Stimulated activated CD8-positive, alpha-beta memory T cell treated with anti-CD3 and anti-CD28 coated beads, Interleukin-7, amount 100 ng/mL, for 1 hour (primary cell): ENCODE results near the gene ZKSCAN5.
"Not testable (repeated sequence)": the region's sequence is repeated elsewhere in the genome, so short reads cannot be mapped to it uniquely, and the experiment has no call there.

Experiments used
- DNase-seq, 2 donors: peaks; one replicate each; pipeline ENCODE4 v3.0.0-alpha.2; 2020; ENCODE audit warnings: low read depth in 2 of 2

The ZKSCAN5 gene

DNA sequence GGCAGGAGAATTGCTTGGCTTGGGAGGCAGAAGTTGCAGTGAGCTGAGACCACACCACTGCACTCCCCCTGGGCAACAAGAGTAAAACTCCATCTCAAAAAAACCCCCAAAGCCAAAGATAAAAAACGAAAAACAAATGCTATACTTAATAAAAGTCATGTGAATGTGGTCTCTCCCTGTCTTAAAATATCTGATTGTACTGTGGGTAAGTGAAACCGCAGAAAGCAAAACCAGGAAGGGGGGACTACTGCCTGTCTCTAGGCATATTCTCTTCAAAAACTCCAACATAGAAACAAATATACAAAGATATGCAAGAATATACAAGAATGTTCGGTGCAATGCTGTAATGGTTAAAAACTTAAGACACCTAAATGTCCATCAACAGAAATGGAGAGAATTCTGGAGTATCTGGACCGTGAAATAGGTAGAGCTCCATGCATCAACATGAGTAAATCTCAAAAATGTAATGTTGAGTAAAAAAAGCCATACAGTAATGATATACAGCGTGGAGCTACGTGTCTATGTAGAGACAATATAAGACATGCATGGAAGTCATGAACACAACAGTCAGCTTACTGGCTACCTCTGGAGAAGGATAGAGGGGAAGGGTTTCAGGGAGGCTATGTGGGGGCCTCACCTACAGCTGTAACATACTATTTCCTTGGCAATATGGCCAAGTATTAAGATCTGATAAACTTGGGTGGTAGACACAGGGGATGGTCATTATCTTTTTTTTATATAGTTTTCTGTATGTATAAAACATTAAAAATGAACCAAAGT lies 6.5 kb upstream of the ZKSCAN5 start:
- no peak for DNase-seq

DNA sequence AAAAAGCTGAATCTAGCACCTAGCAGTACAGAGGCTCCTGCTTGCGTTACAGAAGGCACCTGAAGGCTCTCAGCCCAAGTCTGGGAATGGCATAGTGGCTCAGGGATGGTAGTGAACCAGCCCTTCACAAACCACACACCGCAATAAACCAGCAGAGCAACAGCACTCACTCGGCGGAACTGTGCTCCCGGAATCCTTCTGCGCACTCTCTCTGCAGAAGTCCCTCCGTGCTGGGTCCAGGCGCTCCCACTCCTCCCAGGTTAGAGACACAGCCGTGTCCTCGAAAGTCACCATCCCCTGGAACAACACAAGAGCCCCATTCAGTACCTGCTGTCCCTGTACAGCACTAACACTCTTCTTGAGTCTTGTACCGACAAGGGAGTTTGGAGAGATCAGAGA lies 5.9 kb upstream of the ZKSCAN5 start:
- DNase-seq: no peak

DNA sequence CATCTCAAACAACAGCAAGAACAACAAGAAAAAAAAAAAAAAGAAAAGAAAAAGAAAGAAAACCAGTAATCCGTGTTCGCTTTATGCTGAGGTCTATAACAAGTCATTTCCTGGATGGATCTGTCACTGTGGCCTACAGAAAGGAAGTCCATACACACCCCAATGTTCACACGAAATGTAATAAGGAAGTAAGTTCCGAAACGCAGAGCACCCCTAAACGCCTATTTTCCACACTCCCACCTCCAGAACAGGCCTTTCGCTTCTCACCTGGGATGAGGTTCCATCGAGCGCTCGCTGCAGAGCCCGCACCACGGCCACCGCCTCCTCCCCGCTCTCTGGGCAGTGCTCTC lies 5.1 kb upstream of the ZKSCAN5 start:
- DNase-seq: no peak

DNA sequence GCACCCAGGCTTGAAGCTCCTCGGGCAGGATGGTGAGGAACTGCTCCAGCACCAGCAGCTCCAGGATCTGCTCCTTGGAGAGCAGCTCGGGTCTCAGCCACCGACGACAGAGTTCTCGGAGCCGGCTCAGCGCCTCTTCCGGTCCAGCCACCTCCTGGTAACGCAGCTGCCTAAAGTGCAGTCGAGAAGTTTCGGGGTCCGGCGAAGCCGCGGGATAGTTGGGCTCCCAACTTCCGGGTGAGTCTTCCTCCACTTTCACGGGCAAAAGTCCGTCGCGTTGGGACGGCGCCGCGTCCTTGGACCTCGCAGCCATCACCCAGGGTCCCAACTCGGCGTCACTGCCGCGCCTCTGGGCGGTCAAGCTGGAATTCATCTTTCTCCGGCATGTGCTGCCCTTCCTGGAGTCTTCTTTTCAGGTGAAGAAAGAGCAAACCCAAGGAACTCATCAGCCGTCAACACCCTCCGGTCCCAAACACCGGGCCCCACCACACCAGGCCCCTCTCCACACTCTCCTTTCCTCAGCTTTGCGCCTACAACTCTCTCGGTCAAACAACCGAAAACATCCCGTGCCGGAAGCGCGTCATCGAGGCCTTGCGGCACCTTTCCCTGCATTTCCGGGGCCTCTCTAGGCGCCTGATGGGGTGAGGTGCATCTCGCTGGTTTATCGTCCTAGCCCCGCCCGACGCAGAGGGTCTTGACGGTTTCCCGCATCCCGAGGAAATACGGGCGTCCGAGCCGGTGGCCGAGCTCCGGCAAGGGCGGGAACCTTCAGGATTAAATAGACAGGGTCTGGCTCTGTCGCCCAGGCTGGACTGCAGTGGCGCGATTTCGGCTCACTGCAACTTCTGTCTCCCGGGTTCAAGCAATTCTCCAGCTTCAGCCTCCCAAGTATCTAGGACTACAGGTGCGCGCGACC lies 4.5 kb upstream of the ZKSCAN5 start, which contains the start of gene ZNF394:
Gene ZNF394 (minus strand): TSS at position 561 of the 916 bp plus-strand sequence. CDS start 188 bp downstream, at position 373.
- peak; percentile 74 to 81 for DNase-seq

DNA sequence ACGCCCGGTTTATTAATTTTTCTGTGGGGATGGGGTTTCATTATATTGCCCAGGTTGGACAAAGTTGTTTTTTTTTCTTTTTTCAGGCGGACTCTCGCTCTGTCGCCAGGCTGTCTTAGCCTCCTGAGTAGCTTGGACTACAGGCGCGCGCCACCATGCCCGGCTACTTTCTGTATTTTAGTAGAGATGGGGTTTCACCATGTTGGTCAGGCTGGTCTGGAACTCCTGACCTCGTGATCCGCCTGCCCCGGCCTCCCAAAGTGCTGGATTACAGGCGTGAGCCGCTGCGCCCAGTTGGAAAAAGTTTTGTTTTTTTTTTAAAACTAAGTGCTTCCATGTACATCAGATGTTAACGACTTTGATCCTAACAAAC lies 3.8 kb upstream of the ZKSCAN5 start:
- DNase-seq: no peak

DNA sequence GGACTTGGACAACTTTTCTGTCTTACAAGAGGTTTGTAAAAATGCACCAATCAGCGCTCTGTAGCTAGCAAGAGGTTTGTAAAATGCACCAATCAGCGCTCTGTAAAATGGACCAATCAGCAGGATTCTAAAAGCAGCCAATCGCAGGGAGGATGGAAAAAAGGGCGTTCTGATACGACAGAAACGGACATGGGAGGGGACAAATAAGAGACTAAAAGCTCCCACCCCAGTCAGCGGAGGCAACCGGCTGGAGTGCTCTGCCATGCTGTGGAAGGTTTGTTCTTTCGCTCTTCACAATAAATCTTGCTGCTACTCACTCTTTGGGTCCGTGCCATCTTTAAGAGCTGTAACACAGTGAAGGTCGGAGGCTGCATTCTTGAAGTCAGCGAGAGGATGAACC lies 3.2 kb upstream of the ZKSCAN5 start:
- not testable (repeated sequence) for DNase-seq

DNA sequence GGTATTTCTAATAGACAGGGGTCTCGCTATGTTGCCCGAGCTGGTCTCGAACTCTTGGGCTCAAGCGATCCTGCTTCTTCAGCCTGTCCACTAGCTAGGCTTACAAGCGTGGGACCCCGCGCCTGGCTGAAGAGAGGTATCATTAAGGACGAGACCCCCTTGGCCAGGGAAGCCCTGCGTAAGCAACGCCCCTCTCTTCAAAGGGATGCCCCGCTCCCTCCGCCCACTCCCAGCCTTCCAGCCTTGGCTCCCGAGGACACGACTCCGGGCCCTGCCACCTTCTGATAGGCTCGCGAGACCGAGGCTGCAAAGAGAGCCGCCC lies 220 bp upstream of the ZKSCAN5 start:
- DNase-seq: no peak

DNA sequence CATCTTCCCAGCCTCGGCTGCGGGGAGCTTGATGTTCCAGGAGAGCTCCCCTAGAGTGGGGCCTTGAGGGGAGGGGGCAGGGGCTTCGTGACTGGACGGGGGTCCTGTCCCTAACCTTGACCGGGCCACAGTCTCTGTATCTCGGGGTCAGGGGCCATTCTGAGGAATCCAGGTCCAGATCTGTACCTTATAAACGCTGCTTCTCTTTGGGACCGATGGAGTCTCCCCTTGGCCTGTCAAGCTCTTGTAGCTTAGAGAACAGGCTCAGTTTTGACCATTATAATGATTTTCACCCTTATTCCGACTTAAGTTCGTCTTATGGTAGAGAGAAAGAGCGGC lies 831 bp downstream of the ZKSCAN5 start:
- no peak for DNase-seq

DNA sequence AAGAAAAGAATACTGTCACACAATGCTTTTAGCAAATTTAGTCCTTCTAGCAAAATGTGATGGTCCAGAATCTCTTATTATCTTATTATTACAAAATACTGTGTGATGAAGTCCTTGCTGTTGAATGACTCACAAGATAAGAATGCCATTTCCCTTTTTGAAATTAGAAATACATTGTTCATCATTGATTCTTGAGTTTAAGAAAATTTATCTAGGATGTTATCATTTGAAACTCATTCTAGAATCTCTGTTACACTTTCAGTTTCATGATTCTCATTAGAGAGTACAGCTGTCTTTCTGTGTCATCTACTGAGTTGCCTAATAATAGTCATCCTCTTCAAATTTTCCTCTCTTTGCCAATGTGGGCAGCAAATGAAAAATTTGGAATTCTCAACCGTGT lies 9.6 kb downstream of the ZKSCAN5 start:
- DNase-seq: no peak

DNA sequence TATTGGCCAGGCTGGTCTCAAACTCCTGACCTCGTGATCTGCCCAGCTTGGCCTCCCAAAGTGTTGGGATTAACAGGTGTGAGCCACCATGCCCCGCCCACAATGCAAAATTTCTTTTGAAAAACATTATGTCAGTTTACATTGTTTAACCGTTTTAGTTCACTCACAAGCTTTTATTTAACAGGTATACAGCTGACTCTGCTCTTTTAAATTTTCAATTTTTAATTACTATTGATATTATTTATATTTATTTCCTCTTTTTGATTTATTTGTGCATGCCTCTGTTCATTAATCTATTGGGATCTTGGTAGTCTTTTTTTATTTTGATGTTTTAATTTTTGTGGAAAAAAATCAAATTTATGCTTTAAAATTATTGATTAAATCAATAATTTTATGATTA lies 16.9 kb downstream of the ZKSCAN5 start:
- DNase-seq: no peak

DNA sequence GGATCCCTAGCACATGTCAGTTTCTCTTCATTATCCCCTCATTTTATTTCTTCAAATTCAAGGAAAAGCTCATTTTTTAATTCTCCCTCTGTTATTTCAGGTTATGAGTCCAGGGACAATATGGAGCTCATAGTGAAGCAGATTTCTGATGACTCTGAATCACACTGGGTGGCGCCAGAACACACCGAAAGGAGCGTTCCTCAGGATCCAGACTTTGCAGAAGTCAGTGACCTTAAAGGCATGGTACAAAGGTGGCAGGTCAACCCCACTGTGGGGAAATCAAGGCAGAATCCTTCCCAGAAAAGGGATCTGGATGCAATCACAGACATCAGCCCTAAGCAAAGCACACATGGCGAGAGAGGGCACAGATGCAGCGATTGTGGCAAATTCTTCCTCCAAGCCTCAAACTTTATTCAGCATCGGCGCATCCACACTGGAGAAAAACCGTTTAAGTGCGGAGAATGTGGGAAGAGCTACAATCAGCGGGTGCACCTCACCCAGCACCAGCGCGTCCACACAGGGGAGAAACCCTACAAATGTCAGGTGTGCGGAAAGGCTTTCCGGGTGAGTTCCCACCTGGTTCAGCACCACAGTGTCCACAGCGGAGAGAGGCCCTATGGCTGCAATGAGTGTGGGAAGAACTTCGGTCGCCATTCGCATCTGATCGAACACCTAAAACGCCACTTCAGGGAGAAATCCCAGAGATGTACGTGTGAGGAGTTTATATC lies 21.4 kb downstream of the ZKSCAN5 start:
- DNase-seq: no peak

DNA sequence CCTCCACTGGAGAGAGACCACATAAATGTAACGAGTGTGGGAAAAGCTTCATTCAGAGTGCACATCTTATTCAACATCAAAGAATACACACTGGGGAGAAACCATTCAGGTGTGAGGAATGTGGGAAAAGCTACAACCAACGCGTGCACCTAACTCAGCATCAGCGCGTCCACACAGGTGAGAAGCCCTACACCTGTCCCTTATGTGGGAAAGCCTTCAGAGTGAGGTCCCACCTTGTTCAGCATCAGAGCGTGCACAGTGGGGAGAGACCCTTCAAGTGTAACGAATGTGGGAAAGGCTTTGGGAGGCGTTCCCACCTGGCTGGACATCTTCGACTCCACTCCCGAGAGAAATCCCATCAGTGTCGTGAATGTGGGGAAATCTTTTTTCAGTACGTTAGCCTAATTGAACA lies 26.9 kb downstream of the ZKSCAN5 start:
- no peak for DNase-seq

DNA sequence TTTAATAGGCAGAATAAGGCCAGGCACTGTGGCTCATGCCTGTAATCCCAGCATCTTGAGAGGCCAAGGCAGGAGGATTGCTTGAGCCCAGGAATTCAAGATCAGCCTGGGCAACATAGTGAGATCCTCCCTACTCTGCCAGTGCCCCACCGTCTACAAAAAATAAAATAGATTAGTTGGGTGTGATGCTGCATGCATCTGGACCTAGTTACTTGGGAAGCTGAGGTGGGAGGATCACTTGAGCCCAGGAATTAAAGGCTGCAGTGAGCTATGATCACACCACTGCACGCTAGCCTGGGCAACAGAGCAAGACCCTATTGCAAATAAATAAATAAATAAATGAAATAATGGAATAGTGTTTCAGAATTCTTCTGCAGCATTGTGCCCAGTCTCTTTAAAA lies 31.2 kb downstream of the ZKSCAN5 start:
- no peak for DNase-seq

DNA sequence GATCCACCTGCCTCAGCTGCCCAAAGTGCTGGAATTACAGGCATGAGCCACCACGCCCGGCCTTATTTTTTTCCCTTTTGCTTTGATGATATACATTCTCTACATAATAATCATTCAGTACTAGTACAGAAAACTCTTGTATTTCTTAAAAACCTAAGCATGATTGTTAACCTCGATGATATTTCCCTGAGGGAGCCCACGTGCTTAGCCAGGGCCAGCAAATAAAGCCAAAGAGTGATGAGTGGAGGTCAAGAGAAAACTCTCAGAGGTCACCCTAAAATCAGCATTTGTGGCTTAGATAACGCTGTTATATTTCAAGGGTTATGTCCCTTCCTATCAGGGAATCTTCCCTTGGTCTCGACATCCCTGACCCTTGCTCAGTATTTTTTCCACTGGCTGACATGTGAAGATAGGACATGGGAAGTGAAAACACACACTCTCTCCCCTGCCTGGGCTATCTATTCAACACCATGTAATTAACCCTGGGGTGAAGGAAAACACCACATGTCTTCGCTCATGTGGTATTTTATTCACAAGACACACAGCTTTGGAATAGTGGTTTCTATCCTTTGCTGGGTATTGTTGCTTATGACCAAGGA lies 34.9 kb downstream of the ZKSCAN5 start:
- DNase-seq: no peak

DNA sequence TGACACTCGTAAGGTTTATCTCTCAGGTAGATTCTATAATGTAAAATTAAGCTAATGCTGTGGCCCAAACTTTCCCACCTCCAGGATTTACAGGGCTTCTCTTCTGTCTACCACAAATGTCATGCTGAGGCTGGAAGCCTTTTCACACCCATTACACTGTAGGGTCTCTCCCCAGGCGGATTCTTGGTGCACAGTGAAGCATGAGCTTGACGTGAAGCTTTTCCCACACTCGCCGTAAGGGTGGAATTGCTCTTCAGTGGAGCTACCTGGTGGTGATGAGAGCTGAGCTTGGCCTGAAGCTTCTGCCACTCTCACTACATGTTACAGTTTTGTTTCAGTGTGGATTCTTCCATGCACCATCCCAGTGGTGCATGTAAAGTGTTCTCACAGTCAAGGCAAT lies 36.1 kb downstream of the ZKSCAN5 start:
- DNase-seq: no peak

DNA sequence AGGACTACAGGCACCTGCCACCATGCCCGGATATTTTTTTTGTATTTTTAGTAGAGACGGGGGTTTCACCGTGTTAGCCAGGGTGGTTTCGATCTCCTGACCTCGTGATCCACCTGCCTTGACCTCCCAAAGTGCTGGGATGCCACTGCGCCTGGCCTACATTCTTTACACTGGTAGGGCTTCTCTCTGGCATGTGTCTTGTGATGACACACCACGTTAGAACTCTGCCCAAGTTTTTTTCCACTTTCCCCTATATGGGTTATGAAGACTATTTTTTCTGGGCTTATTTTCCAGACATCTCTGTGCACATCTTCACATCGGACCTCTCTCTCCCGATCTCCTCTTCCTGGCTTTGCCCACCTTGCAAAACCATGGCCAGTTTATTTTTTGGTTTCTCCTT lies 36.8 kb downstream of the ZKSCAN5 start:
- DNase-seq: no peak

DNA sequence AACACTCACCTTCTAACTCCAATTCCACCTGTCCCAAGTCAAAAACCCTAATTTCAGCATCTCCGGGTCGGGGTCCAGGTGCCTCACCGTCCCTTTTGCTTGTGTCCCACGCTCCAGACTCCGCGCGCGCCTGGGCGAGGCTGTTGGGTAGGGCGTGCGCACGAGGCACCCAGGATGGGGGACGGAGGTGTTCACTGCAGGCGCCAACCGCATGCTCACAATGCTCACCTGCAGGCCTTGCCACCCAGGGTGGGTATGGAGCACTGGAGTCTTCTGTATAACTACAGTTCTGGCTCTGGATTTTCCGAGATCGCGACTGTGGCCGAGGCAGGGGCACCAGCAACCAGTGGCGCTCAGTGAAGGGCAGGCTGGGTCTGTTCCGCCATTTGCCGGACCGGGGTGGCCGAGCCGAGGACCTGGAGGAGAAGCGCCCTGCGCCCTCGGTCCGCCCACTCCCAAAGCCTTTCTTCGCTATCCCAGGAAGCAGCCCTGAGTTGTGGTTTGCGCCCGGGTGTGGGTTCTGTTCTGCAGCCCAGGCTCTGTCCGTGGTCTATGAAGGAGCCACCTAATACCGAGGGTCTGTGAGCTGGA lies 38.7 kb downstream of the ZKSCAN5 start:
- no peak for DNase-seq

DNA sequence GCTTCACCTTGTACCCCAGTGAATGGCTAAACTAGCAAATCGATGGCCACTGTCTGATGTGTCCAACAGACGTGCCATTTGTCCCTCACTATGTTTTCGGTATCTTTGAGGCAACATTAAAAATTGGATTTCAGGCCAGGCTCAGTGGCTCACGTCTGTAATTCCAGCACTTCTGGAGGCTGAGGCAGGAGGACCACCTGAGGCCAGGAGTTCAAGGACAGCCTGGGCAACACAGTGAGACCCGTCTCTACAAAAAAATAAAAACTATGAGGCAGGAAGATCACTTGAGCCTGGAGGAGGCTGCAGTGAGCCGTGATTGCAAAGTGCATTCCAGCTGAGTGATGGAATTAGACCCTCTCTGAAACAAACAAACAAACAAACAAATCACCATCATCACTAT lies 39.5 kb downstream of the ZKSCAN5 start:
- no peak for DNase-seq

DNA sequence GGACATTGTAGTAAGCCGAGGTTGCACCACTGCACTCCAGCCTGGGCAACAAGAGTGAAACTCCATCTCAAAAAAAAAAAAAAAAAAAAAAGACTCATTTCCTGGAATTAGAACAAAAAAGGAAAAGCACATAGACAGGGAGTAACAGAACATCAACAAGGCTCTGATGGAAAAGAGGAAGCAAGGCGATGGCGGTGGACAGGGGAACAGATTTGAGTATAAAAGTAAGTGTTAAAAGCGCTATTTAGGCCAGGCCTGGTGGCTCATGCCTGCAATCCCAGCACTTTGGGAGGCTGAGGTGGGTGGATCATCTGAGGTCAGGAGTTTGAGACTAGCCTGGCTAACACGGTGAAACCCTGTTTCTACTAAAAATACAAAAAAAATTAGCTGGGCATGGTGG lies 40.8 kb downstream of the ZKSCAN5 start:
- not testable (repeated sequence) for DNase-seq

DNA sequence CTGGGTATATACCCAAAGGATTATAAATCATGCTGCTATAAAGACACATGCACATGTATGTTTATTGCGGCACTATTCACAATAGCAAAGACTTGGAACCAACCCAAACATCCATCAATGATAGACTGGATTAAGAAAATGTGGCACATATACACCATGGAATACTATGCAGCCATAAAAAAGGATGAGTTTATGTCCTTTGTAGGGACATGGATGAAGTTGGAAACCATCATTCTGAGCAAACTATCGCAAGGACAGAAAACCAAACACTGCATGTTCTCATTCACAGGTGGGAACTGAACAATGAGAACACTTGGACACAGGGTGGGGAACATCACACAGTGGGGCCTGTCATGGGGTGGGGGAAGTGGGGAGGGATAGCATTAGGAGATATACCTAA lies 45.1 kb downstream of the ZKSCAN5 start:
- DNase-seq: not testable (repeated sequence)

DNA sequence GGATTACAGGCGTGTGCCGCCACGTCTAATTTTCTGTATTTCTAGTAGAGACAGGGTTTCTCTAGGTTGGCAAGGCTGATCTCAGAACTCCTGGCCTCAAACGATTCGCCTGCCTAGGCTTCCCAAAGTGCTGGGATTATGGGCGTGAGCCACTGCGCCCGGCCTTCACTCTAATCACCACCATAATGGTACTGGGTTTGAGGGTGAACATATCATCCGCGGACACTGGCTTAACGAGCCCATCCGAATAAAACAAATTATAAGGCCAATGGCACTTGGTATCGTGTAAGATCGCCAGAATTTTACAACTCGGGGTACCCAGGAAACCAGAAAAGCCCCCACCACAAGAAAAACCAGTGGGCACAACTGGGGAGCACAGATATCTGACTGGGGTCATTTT lies 46.9 kb downstream of the ZKSCAN5 start:
- no peak for DNase-seq
